HG02970 (cell line): Measurements from ENCODE around the gene KRT81.

Source experiments
- ATAC-seq: cut with Tn5 transposase; IDR thresholded peaks from one replicate; pipeline ENCODE4 v1.9.1; 2021; ENCODE audit warnings: mild to moderate bottlenecking, moderate library complexity, moderate number of reproducible peaks; ENCODE audit not compliant: unreplicated experiment, low FRiP score

KRT81 gene

GRCh38 chr12:52291267-52291935, at the start of gene KRT81:
KRT81 (minus strand) TSS chr12:52291534; CDS start chr12:52291465, 69 bp downstream.
- ATAC-seq, result no peak

GRCh38 chr12:52338241-52338960, 47.1 kb upstream of the KRT81 start:
- no peak for ATAC-seq

DNA sequence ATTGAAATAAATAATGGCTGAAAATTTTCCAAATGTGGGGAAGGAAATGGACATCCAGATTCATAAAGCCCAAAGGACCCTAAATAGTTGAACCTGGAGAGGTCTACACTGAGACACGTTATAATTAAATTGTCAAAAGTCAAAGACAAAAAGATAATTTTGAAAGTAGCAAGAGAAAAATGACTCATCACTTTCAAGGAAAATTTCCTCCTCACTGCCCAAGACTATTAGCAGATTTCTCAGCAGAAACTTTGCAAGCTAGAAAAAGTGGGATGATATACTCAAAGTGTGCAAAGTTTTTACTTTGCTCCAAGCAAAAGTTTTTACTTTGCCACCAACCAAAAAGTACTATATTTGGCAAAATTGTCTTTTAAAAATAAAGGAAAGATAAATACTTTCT, 45.7 kb upstream of the KRT81 start:
- no peak for ATAC-seq

DNA sequence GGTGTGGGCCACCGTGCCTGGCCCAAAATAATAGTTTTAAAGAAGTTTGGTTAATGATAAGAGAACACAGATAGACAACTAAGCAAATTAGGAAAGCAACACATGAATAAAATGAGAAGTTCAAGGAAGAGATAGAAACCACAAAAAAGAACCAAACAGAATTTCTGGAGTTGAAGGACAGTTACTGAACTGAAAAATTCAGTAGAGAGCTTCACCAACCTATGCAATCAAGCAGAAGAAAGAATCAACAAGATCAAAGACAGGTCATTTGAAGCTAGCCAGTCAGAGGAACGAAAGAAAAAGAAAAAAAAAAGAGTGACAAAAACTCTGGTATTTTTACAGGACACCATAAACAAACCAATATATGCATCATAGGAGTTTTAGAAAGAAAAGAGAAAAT, 45.3 kb upstream of the KRT81 start:
- no peak for ATAC-seq

DNA sequence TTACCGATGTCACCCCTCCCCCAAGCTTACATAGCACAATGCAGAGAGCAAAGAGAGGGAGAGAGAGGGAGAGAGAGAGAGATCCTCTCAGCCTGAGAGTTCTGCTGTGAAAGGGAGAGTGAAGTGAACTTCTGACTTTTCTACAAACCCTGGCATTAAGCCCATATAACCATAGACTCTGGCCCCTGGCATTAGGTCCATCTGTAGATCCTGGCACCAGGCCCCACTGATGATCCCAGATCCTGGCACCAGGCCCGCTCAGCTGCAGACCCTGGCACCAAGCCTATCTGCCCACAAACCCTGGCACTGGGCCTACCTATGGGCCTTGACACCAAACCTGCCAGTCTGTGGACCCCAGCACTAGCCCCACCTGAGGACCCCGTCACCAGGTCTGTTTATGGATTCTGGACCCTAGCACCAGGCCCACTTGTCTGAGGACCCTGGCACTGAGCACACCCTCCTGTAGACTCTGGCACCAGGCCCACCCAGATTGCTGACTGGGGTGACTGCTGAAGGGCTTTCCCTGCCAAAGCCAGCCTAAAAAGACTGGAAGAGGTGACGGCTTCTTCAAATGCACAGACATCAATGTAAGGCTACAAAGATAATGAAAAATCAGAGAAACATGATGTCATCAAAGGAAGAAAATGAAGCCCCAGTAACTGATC, 44.4 kb upstream of the KRT81 start:
- ATAC-seq, result no peak

GRCh38 chr12:52334185-52334584, 42.9 kb upstream of the KRT81 start:
- no peak for ATAC-seq

DNA sequence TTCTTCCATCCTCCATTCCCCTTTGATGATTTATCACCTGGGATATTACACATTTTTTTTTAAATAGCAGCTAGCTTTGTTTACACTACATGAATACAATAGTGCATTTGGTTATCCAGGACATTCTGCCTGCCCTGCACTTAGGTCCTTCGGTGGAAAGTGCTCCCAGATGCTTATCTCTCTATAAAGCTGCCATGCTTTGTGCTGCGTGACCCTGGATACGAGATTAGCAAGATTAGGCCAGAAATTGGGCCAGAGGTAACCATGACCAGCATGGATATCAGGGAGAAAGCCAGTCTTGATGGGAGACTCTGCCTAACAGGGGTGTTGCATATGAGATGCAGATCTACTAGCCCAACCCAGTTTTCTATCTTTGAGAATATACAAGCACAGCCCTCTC, 42.0 kb upstream of the KRT81 start:
- ATAC-seq, result no peak

DNA sequence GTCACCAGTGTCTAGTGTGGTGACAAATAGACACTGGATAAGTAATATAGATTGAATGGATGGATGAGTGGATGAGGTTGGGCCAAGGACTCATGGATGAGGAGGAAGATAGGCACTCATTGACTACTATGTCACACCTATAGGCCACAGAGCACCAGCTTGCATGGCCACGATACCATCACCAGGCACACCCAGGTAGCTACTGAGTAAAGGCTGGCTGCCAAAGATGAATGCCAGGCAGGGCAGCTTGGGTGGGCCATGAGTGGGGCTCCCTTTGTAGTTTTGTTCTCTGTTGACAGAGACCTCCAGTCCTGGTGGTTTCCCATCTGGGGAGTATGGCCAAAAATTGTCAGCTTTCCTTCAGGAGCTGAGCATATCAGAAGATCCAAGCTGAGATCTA, 41.0 kb upstream of the KRT81 start:
- no peak for ATAC-seq

- no peak for ATAC-seq
Measured at GRCh38 chr12:52331833-52332232, 40.5 kb upstream of the KRT81 start.

DNA sequence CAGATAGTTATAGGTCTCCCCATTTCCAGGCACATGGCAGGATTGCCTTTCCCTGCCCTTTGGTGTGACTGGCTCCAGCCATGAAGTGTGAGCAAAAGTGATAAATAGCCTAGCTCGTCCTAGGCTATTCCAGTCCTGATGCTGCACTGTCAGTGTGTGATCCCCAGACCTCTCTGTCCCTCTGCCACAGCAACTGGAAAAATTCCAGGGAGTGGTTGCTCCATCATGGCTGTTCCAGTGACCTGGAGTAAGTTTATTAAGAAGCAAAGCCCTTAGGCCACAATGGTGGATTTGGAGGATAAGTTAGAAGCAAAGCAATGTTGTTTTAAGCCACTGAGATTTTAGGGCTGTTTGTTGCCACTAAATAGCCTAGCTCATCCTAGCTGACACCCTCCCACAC, 39.7 kb upstream of the KRT81 start:
- no peak for ATAC-seq

- ATAC-seq, result no peak
Measured at GRCh38 chr12:52327830-52328500, 36.6 kb upstream of the KRT81 start.

DNA sequence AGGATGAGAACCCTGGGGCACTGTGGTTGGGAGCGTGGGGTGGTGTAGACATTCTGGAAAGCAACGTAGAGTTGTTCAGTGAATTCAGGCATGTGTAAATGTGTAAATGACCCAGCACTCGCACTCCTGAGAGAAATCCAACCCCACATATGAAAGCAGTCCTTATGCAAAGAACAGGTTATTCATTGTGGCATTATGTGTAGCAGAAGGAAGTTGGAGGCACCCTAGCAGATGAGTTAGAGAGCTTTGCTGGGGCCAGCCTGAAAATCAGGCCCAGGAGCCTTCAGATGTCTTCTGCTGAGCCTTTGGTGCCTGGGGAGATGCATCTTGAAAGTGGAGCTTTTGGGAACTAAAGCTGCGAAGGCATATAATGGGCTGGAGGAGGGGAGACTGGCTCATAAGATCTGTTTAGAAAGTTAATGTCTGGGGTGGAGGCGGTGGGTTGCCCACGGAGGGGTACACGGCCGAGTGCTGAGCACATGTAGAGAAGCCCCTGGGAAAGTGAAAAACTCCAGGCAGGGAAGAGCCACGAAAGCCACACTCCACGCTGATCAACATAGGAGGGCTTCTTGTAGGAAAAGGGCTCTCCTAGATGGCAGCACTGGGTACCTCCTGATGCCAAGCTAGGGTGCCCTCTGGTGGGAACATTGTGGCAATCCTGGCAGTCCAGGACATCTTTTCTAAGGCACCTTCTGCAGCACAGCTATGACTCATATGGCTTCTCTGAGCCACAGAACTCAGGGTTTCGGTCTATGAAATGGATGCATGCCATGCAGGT, 35.9 kb upstream of the KRT81 start:
- ATAC-seq, result no peak

- ATAC-seq, result no peak
Measured at GRCh38 chr12:52324153-52324444, 32.8 kb upstream of the KRT81 start.

GRCh38 chr12:52323416-52324152, 32.2 kb upstream of the KRT81 start:
- ATAC-seq, result no peak

DNA sequence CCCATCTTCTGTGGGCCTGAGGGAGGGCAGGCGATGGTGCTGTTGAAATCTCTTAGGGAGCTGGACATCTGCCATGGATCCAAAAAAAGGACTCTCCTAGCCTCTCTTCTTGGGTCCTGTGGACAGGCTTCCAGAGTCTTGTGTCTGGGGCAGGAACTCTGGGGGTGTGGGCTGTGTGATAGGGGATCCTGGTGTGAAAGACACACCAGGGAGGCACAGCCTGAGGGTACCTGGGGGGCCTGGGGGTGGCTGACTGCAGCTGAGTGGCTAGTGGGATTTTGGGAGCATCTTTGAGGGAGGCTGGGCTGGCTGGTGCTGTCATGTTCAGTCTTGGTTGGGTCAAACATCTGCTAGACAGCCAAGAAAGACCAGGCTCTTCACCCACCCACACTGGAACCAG, 31.7 kb upstream of the KRT81 start:
- ATAC-seq, result no peak

DNA sequence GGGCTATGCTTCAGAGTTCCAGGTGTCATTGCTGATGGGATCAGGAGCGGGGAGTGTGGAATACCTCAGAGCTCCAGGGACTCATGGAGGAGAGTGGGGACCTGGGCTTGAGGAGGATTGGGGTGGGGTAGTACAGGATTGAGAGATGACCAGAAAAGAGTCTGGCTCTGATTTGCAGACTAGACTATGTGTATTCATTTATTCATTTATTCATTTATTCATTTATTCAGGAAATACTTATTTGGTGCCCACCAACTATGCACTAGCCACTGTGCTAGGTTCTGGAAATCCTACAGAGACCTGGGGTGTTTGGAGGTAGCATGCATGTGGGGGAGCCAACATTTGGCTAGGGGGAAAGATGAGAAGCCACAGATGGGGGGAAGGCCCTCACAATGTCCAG, 30.7 kb upstream of the KRT81 start:
- no peak for ATAC-seq

- no peak for ATAC-seq
Measured at GRCh38 chr12:52321418-52321817, 30.1 kb upstream of the KRT81 start.

- no peak for ATAC-seq
Measured at GRCh38 chr12:52320784-52321400, 29.6 kb upstream of the KRT81 start, which contains the start of gene KRT83. KRT83 (minus strand) TSS chr12:52321398; CDS start chr12:52321335, 63 bp downstream.

- ATAC-seq, result no peak
Measured at GRCh38 chr12:52319097-52319496, 27.8 kb upstream of the KRT81 start.
